SKM-1 treated with dmso at 0.1 percent for 144 hours (cell line): Measurements from ENCODE around the gene IMP4.

ENCODE experiments used
- DNase-seq: peaks from one replicate; lab custom pipeline; 2025; ENCODE audit not compliant: unreplicated experiment; lab: John Stamatoyannopoulos, UW

IMP4 gene

GRCh38 chr2:130355578-130356431 lies 13.1 kb downstream of the IMP4 start, which contains the start of gene PTPN18:
PTPN18 (plus strand) TSS chr2:130356056; CDS start chr2:130356108, 52 bp downstream.
- DNase-seq, result peak; percentile 42

DNA sequence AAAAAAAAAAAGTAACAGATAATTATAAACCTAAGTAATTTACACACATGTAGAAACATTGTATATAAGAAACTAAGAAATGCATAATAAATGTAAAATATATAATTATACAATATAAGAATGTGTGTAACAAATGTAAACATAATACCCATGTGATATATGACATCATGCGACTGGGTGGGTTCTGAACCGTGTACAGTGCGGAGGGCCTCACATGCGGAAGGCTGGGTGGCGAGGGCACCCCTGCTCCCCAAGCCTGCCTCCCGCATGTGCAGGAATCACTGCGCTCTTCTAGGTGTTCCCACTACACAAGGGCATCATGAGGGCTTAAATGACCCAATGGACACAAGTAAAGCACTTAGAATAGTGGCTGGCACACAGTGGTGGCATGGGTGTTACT lies 15.2 kb downstream of the IMP4 start:
- DNase-seq, result no peak

- no peak for DNase-seq
Measured at GRCh38 chr2:130358420-130359350, 16.0 kb downstream of the IMP4 start.

DNA sequence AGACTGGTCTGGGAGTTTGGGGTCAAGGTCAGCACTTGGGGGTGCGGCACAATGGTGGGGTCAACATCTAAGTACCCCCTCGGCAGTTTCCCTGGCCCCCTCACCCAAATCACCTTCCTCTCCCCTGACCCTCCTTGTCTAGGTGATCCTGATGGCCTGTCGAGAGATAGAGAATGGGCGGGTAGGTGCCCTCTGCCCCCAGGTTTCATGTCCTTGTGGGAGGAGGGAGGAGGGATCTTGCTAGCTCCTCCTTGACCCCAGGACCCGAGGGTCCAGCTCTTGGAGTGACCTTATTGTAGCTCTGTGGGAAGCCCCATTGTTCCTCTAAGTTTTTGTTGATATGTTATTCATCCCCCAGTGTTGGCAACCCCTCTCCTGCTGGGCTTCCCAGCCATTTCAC lies 16.8 kb downstream of the IMP4 start:
- no peak for DNase-seq

GRCh38 chr2:130363479-130363878 lies 20.8 kb downstream of the IMP4 start:
- DNase-seq, result no peak

GRCh38 chr2:130365075-130365474 lies 22.4 kb downstream of the IMP4 start:
- no peak for DNase-seq

GRCh38 chr2:130365963-130366362 lies 23.3 kb downstream of the IMP4 start:
- DNase-seq, result no peak

GRCh38 chr2:130366720-130367119 lies 24.0 kb downstream of the IMP4 start:
- no peak for DNase-seq

DNA sequence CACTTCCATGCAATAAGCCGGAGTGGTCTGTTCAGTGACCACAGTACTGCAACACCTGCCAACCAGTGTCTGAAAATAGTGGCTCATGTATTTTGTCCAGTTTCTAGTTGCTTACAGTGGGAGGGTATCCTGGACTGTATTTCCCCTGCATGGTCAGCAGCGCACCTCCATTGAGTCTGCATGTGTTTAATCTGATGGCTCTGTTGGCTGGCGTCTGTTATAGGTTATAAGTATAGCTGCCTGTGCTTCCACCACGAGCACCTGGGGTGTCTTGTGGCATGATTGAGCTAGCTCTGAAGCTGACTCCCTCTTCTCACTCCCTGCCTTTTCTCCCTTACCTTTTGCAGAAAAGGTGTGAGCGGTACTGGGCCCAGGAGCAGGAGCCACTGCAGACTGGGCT lies 26.1 kb downstream of the IMP4 start:
- DNase-seq, result no peak

DNA sequence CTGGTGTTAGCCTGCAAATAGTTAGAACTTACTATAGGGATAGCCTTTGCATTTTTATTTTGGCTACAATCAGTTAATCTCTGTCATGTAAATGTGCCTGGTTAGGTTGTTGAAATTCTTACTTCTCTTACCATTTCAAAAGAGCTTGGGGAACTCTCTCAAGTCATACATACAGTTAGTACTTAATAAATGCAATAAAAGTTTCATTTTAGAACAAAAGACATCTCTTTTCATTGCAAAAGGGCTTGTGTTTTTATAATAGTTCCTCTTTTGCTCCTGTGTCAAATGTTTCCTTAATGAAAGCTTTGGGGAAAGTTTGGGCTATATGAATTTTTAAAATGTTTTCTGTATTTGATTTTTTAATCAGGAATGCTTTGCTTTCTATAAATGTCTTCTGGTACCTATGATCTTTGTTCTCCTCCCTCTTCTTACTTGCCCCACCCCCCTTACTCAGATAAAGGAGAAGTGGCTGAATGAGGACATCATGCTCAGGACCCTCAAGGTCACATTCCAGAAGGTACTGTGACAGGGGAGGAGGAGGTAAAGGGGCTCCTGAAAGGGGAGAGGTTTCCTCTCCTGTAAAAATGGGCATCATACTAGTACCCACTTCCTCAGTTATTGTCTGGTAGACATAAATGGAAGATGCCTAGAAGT lies 26.7 kb downstream of the IMP4 start:
- DNase-seq, result no peak

DNA sequence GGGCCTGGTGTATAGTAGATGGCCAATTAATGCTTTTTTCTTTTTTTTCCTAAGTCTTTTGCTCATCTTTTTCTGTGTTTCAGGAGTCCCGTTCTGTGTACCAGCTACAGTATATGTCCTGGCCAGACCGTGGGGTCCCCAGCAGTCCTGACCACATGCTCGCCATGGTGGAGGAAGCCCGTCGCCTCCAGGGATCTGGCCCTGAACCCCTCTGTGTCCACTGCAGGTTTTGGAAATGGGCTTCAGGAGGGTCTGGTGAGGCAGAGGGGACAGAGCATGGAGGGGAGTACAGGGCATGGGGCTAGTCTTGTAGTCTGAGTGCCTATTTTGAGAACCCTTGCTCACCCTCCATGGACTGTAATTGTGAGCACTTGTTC lies 27.3 kb downstream of the IMP4 start:
- DNase-seq, result no peak

DNA sequence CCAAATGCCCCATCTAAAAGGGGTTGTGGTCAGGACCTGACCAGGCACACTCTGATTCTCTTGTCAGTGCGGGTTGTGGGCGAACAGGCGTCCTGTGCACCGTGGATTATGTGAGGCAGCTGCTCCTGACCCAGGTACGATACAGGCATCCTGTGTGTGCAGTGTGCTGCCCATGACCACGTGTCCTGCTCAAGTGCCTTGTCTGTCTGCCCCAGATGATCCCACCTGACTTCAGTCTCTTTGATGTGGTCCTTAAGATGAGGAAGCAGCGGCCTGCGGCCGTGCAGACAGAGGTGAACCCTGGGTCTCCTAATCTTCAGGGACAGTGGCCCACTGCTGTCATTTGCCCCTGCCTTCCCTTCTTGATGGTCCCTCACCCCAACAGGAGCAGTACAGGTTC lies 27.8 kb downstream of the IMP4 start:
- no peak for DNase-seq

- DNase-seq, result peak; percentile 90
Measured at GRCh38 chr2:130371723-130372054, 29.0 kb downstream of the IMP4 start.

DNA sequence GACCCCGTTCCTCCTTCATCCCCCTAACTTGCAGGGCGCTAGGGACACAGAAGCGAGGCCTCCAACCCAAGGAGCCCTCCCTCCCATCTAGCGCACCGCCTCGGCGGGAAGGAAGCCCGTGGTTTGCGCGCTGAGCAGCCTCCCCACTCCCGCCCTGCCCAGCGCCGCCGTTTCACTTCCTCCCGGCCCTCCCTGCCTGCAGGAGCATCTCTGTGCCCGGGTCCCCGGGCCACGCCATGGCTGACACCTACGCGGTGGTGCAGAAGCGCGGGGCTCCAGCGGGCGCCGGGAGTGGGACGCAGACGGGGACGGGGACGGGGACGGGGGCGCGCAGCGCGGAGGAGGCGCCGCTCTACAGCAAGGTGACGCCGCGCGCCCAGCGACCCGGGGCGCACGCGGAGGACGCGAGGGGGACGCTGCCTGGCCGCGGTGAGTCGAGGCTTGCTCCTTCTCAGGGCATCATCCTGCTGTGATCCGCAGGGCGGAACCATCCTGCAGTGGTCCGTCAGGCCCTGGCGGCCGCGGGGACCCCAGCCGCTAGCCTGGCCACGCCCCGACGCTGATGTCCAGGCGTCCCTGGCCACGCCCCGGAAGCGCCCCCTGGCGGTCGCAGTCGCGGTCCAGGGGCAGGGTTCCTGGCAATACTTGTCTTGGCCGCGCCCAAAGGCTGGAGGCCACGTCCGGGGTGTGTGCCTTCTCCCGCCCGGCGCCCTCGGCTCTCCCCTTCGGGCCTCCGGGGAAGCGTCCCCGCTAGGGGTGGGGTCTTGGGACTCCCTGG lies 29.5 kb downstream of the IMP4 start:
- DNase-seq, result peak; percentile 90

DNA sequence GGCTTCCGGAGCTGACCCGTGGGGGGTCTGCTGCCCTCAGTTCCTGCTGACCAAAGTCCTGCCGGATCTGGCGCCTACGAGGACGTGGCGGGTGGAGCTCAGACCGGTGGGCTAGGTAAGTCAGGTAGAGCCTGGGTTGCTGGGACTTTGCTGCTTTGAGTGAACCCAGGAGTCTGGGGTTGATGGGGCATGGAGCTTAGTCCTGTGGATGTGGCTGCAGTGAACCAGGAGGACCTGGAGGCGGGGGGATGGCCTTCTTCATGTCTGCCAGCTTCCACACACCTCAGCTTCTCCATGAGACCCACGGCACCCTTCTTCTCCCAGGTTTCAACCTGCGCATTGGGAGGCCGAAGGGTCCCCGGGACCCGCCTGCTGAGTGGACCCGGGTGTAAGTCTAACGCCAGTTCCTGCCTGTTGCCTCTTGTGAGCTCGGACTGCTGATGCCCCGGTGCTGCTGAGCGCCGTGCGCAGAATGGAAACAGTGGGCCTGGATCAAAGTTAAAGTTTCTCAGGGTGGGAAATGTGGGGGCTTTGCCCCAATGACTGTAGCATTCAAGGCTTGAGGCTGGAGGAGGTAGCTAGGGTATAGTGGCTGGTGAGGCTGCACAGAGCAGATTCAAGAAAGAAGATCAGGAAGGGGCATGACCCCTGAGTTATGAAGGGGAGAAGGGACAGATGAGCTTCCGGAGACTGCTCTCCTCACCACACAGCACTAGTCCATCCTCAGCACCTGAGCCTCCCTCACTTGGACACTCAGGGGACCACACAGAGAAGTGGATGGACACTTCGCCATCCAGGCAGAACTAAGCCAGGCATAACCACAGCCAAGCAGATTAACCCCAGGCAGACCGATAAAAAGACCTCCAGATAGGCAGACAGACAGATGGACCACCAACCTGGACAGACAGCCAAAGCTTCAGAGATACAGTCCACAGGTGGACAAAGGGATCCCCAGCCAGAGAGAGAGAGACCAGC lies 30.4 kb downstream of the IMP4 start:
- no peak for DNase-seq

GRCh38 chr2:130373808-130374365 lies 31.2 kb downstream of the IMP4 start:
- DNase-seq, result no peak

GRCh38 chr2:130374587-130375290 lies 32.0 kb downstream of the IMP4 start:
- no peak for DNase-seq
